T-helper 2 cell treated with Interferon-gamma antibody and Interleukin-4, amounts not matched to agents 5 μg/mL and 100 μg/mL, for 36 hours (primary cell): ENCODE measurements around the gene CD6.
A peak's percentile ranks its signal among the peaks of the same experiment; 100 is the strongest.

Experiments
- DNase-seq: peaks from one replicate; pipeline ENCODE4 v3.0.0; 2021; ENCODE audit warnings: low spot score
- H3K27ac Mint-ChIP-seq: one replicate; pipeline ENCODE4 v1.8.0; 2021; ENCODE audit warnings: mild to moderate bottlenecking, mixed read lengths
- H3K27me3 Mint-ChIP-seq: one replicate; pipeline ENCODE4 v1.8.0; 2021; ENCODE audit warnings: low read depth, mixed read lengths
- H3K36me3 Mint-ChIP-seq: one replicate; pipeline ENCODE4 v1.8.0; 2021; ENCODE audit warnings: low read depth, mixed read lengths
- H3K4me1 Mint-ChIP-seq: one replicate; pipeline ENCODE4 v1.8.0; 2021; ENCODE audit warnings: low read depth, mixed read lengths
- H3K4me3 Mint-ChIP-seq: one replicate; pipeline ENCODE4 v1.8.0; 2022; ENCODE audit warnings: mild to moderate bottlenecking, moderate library complexity, mixed read lengths
- H3K9me3 Mint-ChIP-seq: one replicate; pipeline ENCODE4 v1.8.0; 2021; ENCODE audit warnings: mixed read lengths

CD6 gene

GRCh38 chr11:61068581-61068980 is 97.1 kb downstream of the CD6 start:
- no peak overlapping the region for H3K4me3 Mint-ChIP-seq
- H3K27me3 Mint-ChIP-seq, result no peaks in the 10 kb centered on the region
- peaks cover 37% of the 10 kb centered on the region for H3K36me3 Mint-ChIP-seq
- peak overlapping the region; percentile 12 for H3K27ac Mint-ChIP-seq
- DNase-seq, result no peak
- H3K9me3 Mint-ChIP-seq, result no peaks in the 10 kb centered on the region
- peaks cover 77% of the 10 kb centered on the region for H3K4me1 Mint-ChIP-seq

- Mint-ChIP-seq H3K36me3 (peaks cover 41% of the 10 kb centered on the region), H3K27me3 (no peaks in the 10 kb centered on the region), H3K4me3 (peak overlapping the region; percentile 41), H3K27ac (peak overlapping the region; percentile 34), H3K9me3 (no peaks in the 10 kb centered on the region), H3K4me1 (peaks cover 83% of the 10 kb centered on the region)
- no peak for DNase-seq
Observed at GRCh38 chr11:61069427-61069826, 97.9 kb downstream of the CD6 start.
